AG10803 (cell line): Measurements from ENCODE around the gene BET1L.

Experiments used
- DNase-seq: peaks from one replicate; pipeline ENCODE4 v3.0.0; 2010; ENCODE audit warnings: low read depth
- H3K4me3 ChIP-seq: 2 replicates; pipeline ENCODE4 v1.5.1; 2011; ENCODE audit warnings: mild to moderate bottlenecking, low read length, control low read depth
- TF ChIP-seq, protein P1 (sequence below): conservative IDR thresholded peaks from 2 replicates; pipeline ENCODE4 v1.5.1; 2011; ENCODE audit warnings: mild to moderate bottlenecking, low read length, control low read depth, inconsistent platforms

The BET1L gene

DNA sequence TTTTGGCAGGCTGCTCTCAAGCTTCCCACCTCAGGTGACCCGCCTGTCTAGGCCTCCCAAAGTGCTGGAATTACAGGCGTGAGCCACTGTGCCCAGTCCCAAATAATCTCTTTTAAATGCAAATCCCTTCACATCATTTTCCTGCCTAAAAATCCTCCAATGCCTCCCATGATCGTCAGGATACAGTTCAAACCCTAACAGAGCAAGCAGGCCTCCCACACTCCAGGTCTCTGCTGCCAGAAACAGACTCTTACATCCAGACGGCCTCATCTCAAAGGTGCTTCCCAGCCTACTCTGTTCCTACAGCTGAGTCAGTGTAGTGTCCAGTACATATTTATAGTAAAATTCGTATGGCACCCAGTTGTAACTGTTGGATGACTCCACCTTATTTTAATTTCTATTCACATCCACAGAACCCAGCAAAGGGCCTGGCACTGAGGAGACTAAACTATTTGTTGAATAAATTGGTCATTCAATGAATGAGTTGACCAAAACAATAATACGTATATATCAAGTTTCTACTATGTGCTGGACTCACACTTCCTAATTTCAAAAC is 20.7 kb upstream of the BET1L start:
- H3K4me3 ChIP-seq = no peak overlapping the region
- TF ChIP-seq, protein P1, sequence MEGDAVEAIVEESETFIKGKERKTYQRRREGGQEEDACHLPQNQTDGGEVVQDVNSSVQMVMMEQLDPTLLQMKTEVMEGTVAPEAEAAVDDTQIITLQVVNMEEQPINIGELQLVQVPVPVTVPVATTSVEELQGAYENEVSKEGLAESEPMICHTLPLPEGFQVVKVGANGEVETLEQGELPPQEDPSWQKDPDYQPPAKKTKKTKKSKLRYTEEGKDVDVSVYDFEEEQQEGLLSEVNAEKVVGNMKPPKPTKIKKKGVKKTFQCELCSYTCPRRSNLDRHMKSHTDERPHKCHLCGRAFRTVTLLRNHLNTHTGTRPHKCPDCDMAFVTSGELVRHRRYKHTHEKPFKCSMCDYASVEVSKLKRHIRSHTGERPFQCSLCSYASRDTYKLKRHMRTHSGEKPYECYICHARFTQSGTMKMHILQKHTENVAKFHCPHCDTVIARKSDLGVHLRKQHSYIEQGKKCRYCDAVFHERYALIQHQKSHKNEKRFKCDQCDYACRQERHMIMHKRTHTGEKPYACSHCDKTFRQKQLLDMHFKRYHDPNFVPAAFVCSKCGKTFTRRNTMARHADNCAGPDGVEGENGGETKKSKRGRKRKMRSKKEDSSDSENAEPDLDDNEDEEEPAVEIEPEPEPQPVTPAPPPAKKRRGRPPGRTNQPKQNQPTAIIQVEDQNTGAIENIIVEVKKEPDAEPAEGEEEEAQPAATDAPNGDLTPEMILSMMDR = no peak
- no peak for DNase-seq

DNA sequence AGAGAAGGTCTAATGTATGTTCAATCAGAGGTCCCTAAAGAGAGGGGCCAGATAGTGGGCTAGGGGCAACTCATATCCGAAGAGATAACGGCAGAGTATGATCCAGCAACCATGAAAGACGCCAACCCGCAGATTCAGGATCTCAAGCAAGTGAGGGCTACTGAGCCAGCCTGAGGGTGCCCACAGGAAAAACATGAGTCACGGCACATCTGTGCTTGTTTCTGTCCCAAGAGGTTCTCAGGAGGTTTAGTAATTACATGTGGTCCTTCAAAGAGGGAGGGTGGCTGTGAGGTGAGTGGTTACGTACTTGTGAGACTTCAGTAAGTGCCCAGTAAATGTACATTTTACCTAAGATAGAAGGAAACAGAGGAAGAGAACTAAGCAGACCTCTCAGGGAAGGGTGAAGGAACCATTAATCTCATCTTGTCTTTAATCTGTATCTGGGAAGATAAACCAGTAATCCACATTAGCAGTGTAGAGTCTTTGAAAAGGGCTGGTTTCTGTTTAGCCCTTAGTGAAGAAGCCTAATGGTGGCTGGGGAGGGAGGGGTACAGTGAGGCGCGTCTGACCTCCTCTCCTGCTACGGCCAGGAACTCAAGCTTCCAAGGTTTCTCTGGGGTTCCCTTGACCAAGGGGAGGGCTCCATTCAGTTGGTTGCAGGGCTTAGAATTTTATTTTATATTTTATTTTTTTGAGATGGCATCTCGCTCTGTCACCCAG is 18.7 kb upstream of the BET1L start:
- TF ChIP-seq, protein P1 = no peak
- DNase-seq = peak; percentile 39
- no peak overlapping the region for H3K4me3 ChIP-seq

DNA sequence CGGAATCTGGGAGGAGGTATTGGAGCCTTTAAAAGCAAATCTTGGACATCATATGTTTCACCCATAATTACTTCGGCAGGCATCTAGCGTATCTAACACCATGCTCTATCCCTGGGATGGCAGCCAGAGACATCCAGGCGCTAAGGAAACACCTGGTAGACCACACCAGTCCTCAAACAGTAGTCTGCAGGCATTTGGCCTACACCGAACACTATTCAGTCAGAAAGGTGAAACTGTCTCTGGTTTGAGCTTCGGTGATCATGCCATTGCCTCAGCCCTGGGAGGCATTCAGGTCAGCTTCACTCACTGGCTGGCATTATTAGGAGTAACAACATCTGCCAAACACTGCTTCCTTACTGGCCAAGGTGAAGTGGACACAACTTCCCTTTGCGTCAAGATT is 17.2 kb upstream of the BET1L start:
- TF ChIP-seq, protein P1 = no peak
- no peak for DNase-seq
- H3K4me3 ChIP-seq = no peak overlapping the region

DNA sequence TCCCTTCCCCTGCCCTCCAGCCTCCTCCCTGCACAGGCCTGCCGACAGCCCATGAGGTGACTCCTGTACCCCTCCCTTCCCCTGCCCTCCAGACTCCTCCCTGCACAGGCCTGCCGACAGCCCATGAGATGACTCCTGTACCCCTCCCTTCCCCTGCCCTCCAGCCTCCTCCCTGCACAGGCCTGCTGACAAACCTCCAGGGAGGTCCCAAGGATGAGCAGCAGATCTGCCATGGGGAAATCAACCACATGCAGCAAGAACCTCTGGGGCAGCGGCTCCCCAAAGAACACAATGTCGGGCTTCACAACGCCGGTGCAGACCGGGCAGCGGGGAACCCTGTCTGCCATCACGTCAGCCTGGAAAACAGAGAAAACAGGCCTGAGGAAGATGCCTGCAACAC is 16.7 kb upstream of the BET1L start:
- DNase-seq = no peak
- no peak overlapping the region for H3K4me3 ChIP-seq
- TF ChIP-seq, protein P1 = no peak

DNA sequence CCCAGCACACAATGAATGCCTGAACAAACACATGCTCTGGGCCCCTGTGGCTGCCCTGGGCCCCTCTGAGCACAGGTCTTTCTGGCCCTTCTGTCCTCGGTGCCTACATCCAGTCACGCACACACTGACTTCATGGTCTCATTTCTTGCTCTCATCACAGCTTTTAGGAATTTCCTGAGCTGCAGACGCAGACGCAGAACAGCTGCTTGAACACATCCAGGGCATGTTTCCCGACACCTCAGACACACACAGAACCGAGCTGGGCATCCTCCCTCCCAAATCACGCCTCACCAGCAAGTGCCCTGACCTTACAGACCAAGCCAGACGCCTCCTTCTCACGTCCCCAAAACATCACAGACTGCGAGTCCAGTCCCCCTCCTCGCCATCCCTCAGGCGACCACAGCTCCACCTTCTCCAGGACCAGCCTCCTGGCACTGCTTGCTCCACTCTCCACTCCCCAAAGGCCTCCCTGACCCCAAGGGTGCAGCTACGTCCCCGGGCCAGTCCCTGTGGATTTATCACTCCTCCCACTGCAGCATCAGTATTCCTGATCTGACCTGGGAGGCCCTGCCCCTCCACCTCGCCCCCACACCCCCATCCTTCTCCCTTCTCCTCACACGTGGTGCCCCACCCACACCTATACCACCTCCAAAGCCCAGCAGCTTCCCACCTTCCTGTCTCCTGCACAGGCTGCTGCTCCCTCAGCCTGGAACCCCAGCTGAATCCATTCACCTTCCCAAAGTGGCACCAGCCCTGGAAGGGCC is 16.0 kb upstream of the BET1L start:
- TF ChIP-seq, protein P1 = no peak
- DNase-seq = no peak

DNA sequence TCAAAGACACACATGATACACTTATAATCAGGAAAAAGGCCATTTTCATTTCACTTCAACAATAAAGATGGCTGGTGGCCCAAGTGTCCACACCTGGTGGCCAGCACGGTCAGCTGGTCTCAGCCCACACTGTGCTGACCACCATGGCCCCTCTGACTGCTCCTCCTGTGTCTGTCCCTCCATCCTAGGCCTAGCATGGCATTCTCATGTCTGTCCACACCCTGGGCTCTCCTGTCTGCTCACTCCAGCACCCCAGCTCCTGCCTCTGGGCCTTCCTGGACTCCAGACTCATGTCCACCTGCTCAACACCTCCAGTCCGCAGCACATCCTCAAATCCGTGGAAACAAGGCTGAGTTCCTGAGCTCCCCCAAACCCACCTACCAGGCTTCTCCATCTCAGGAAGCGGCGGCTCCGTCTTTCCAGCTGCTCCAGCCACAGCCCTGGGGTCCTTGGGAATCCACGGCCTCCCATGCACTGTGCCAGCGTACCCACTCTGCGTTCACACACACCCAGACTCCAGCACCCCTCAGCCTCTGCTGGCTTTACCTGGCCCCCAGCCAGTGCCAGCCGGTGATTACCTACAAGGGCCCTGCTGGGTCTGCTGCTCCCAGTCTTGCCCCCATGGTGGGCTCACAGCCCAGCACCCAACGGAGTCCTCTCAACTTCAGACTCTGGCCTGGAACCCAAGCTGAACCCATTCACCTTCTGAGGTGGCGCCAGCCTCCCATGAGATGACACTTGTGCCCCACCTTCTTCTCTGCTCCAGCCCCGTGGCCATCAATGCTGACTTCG is 15.0 kb upstream of the BET1L start:
- TF ChIP-seq, protein P1 = no peak
- no peak overlapping the region for H3K4me3 ChIP-seq
- DNase-seq = no peak

More for the DNA sequence above, 16.0 kb upstream of the BET1L start:
- H3K4me3 ChIP-seq = no peak overlapping the region
